HG02938 (cell line): ENCODE measurements around the gene NEK7.

Experiments used
- ATAC-seq: cut with Tn5 transposase; IDR thresholded peaks from one replicate; pipeline ENCODE4 v1.9.1; 2021; ENCODE audit warnings: mild to moderate bottlenecking, moderate library complexity; ENCODE audit not compliant: unreplicated experiment

Gene NEK7

DNA sequence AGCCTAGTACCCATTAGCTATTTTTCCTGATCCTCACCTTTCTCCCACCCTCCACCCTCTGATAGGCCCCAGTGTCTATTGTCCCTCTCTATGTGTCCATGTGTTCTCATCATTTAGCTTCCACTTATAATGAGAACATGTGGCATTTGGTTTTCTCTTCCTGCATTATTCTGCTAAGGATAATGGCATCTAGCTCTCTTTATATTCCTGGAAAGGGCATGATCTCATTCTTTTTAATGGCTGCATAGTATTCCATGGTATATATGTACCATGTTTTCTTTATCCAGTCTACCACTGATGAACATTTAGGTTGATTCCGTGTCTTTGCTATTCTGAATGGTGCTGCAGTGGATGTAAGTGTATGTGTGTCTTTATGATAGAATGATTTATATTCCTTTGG lies 178.9 kb downstream of the NEK7 start:
- ATAC-seq = no peak

DNA sequence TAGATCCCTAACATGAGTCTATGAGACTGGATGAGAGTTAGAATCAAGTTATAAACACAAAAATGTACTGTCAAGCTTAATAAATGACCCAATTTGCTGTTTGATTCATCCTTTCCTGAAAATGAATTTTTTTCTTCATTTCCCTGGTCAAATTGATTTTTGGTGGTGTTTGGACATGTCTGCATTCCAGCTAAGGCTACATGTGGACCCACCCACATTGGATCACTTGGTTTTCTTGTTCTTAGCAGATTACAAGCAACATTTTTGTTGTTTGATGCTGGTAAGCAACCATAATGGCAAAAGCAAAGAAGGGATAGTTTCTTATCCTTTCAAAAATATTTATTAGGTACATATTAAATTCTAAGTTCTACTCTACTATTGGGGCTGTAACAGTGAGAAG lies 181.1 kb downstream of the NEK7 start:
- no peak for ATAC-seq

DNA sequence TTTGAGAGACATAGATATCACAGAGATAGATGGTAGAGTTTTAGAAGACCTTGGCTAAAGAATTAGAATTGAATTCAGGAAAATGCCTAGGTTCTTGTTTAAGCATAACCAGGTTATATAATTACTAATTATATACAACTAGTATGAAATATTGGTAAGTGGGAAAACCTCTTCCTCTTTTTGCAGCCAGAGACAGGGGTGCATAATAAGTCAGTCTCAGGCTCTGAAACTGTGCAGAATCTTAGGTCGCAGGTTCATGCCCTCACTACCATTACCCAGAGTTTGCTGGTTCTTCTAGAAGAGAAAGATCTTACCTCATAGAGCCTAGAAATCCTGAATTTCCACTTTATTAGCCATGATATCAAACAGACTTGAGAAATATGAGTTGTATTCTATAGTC lies 183.3 kb downstream of the NEK7 start:
- no peak for ATAC-seq

DNA sequence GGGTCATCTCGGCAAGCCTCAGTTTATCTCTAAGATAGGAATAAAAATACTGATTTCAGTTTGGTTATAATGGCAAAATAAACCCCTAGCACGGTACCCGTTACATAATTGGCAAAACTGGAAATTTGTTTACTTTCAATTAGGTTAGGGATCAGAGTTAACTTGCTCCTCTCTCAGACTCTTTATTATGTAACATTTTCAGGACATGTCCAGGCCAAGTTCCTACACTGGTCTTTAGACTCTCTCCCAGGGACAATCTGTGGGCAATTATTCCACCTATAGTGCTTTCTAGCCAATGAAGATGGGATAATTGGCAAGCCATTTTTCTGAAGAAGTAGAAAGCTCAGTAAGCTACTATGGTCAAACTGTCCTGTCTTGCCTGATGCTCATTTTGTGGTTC lies 189.4 kb downstream of the NEK7 start:
- ATAC-seq = no peak

DNA sequence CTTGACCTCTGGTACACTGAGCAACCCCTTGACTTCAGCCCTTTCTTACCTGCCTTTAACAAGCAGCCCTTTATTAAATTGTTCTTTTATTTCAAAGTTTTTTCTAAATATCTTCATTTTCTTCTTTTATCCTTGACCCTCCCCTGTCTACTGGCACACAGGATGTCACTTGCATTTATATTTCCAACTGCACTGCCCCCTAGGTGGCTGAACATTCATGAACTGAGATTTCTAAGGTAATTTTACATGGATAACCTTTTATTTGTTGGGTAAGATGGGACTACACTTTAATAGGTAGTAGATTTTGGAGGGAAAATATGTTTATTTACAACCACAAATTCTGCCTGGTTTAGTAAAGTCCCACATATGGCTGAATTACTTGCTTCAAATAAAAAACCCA lies 193.7 kb downstream of the NEK7 start:
- ATAC-seq = no peak

DNA sequence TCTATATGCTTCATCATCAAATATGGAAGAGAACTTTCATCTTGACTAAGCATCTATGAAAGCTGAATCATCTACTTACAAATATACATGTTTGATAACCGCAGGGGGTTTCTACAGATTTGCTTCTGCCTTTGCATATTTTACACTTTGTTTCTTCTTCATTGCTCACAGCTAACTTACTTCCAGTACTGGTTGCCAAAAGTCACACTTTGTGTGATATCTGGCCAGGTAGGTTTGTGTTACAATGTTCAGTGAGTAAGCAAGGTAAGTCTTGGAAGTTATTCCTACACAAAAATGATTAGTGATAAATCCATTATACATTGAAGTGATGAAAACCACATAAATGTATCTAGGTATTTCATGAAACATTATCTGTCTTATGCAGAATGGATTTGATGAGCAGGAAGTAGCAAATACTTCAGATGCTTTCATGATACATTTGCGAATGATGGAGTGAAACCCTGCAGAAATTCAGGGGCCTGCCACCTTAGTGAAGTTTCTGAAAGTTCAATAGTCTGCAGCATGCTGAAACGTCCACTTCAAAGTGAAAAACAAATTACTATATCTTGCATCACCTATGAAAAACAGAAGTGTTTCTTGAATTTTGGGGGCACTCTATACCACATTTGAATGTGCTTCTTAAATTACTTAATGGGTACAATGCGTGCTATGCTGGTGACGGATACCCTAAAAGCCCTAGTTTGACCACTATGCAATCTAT lies 196.3 kb downstream of the NEK7 start:
- ATAC-seq = peak; percentile 92

DNA sequence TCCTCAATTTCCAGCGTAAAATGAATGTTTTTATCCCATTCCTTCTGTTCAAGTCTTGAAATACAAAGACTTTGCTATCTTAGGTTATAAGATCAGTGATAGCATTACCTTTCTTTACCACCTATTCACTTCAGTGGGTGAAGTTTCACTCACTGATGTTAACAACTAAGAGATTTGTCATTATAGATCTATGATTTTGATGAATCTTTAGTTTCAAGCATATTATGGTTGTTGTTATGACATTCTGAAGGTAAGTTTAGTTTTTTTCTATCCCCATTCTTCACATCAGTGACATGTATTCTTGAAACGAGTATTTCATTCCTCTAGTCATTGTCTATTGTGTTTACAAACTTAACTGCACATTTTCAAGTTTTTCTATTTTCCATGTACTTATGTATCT lies 201.1 kb downstream of the NEK7 start:
- ATAC-seq = no peak

DNA sequence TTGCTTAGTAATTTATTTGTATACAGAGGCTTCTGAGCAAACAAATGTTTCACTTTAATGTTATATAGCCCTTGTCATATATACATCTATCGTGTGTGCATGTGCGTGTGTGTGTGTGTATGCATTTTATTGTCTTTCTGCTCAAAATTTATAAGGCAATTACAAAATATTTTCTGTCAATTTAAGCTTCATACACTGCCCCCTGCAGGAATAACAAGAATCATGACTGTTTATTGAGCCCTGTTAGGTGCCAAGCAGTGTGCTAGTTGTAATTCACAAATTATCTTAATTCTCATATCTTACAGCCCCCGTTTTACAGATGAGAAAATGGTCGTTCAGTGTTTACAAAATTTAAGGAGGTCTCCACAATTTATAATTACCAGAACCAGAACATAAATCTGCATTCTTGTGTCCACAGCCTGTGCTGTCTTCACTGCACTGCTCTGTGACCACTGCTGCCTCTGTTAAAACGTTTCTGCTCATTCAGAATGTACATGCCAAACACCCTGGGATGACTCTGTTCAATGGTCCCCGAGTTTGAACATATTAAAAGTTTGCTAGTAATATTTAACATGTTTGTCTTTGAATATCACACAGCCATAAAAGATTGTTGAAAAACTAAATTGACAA lies 202.3 kb downstream of the NEK7 start:
- no peak for ATAC-seq

DNA sequence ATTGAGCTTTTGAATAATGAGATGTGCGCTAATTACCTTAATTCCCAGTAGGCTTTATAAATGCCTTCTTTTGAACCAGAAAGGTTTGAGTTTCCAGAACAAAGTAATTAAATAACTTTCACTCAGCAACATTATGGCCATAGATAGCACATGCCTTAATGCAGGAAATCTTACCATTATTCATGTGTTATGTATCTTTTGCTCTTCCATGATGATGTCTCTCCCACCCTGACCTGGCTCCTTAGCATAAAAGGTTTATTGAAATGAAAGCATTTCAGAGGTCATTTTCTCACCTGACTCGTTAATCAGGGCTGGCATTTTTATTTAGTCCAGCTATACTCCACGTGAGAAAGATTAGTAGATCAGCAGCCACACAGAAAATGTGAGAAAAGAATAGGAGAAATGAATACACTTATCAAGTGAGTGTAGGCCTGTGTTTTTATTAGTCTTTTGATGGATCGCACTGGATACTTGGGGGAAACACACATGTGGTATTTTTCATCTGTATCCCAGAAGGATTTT lies 203.5 kb downstream of the NEK7 start:
- no peak for ATAC-seq

DNA sequence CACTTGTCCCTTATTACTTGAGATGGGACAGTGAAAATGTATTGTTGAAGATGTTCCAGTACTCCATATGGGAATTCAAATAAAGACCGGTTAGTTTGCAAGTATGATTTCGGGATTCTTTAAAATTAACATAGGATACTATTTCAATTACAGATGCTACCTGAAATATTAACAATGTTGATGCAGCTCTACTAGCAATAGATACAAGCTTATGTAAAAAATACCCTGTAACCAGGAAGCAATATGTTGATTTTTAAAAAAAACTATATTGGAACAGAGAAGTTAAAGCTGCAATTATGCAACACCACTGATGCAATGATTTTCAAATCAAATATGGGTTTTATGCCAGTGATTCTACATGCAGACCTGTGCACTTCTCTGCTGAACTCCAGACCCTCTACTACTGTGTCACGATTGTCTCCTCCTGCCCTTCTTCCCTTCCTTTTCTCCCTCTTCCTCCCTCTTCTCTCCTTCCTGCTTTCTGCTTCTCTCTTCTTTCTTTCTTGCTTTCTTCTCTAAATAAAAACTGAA lies 204.5 kb downstream of the NEK7 start:
- no peak for ATAC-seq

DNA sequence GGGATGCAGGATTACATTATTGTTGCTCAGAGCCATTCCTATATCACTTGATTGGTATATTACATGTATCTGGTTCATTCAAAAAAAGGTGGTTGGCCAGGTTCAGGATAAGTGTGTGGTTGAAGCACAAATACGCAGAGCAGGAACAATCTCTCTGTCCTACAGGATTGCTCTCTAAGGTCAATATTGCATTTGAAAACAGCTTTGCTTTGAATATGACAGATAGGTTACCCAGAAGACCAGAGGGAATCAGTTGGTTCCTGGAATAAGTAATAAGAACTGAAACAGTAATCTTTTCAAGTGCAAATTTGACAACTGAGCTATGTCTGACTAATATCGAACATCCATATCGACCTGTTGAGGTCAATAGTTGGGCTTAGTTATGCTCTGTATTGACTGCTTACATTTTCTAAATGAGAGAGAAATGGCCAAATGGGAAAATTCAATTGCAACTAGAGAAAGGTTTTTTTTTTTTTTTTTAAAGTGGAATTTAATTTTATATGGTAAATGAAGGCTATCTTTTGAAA lies 206.9 kb downstream of the NEK7 start:
- ATAC-seq = no peak

DNA sequence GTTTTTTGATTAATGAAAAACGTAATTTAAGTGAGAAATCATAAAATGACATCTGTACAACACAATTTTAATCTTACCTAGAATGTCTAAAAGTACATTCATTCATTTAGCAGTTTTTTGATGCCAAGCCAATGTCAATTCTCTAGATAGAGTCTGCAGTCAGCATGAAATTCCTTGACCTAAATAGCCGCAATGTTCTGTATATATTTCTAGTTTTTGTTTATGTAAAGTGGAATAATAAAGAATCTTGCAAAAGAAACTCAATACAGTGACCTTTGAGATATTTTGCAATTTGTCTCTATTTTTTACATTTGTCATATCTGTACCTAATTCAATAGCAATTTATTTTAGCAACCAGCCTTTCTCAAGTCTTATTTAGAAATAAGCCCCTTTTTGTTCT lies 207.7 kb downstream of the NEK7 start:
- ATAC-seq = no peak

DNA sequence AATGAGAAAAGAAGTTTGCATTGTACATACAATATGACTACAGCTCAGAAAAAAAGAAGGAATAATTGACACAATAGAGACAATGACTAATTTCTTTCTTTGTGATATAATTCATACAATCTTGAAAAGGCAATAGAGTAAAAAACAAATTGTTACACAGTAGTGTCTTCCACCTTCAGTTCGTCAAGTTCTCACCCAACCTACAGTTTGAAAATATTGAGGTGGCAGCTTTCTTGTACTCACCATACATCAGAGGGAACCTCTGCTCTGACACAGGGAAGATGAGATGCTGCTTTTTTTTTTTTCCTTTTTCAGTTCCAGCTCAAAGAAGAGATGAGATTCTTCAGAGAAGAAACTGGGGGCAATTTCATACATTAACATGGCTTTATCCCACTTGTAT lies 210.5 kb downstream of the NEK7 start:
- ATAC-seq = no peak

DNA sequence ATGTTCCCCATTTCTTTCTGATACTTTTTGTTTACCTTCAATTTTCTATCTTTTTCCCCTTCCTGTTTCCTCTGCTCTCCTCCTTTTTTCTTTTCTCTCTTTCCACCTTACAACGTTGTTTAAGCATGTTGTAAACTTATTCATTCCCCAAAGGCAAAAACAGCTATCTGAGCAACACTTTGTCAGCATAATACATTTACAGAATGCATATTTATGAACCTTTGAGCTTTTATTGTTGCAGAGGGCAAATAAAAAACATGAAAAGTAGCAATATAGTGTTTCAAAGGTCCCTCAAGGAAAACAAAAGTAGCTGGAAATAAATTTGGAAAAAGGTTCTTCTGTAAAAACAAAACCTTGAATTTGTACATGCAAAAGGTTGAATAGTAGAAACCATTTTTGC lies 214.2 kb downstream of the NEK7 start:
- no peak for ATAC-seq
